Astrocyte (in vitro differentiated cells and primary cell): Measurements from ENCODE around the gene C1QTNF2. TPM values are rescaled to one million over a fixed set of nuclear protein-coding genes. Genes with fewer than 3 reads are reported as not detected.

Experiments used
- DNase-seq: peaks from one replicate; pipeline ENCODE4 v3.0.0-alpha.2; 2010; ENCODE audit warnings: low read depth
- FAIRE-seq: peaks from 2 replicates; lab custom pipeline; 2011; peaks lifted over from hg19 to GRCh38; lab: Jason Lieb, UNC
- H2AFZ ChIP-seq: 2 replicates; pipeline ENCODE4 v1.6.0; 2012; ENCODE audit warnings: low read depth, low read length, inconsistent platforms
- H3K27ac ChIP-seq: 2 replicates; pipeline ENCODE4 v1.5.1; 2011; ENCODE audit warnings: low read depth, low read length, inconsistent platforms
- H3K27me3 ChIP-seq: 2 replicates; pipeline ENCODE4 v1.6.0; 2011; ENCODE audit warnings: low read length, inconsistent platforms; ENCODE audit not compliant: insufficient read depth
- H3K36me3 ChIP-seq: 2 replicates; pipeline ENCODE4 v1.5.1; 2011; ENCODE audit warnings: low read length, inconsistent platforms; ENCODE audit not compliant: insufficient read depth
- H3K4me1 ChIP-seq: 2 replicates; pipeline ENCODE4 v1.5.1; 2011; ENCODE audit warnings: low read length, inconsistent platforms; ENCODE audit not compliant: insufficient read depth
- H3K4me2 ChIP-seq: 2 replicates; pipeline ENCODE4 v1.6.0; 2012; ENCODE audit warnings: low read length, inconsistent platforms
- H3K4me3 ChIP-seq: 2 replicates; pipeline ENCODE4 v1.5.1; 2011; ENCODE audit warnings: low read depth, mild to moderate bottlenecking, low read length, inconsistent platforms; ENCODE audit not compliant: insufficient read depth
- H3K79me2 ChIP-seq: 2 replicates; pipeline ENCODE4 v1.6.0; 2012; ENCODE audit warnings: mild to moderate bottlenecking, low read length, inconsistent platforms; ENCODE audit not compliant: insufficient read depth
- H3K9ac ChIP-seq: 2 replicates; pipeline ENCODE4 v1.6.0; 2012; ENCODE audit warnings: mild to moderate bottlenecking, low read length, inconsistent platforms
- H3K9me3 ChIP-seq: 2 replicates; pipeline ENCODE4 v1.5.1; 2012; ENCODE audit warnings: low read depth, mild to moderate bottlenecking, low read length, inconsistent platforms; ENCODE audit not compliant: insufficient read depth
- H4K20me1 ChIP-seq: 2 replicates; pipeline ENCODE4 v1.6.0; 2012; ENCODE audit warnings: low read length, inconsistent platforms; ENCODE audit not compliant: insufficient read depth
- H3K27ac Mint-ChIP-seq: one replicate; pipeline ENCODE4 v1.8.0; 2021; ENCODE audit warnings: mild to moderate bottlenecking, mixed read lengths; ENCODE audit not compliant: unreplicated experiment
- H3K27me3 Mint-ChIP-seq: one replicate; pipeline ENCODE4 v1.8.0; 2021; ENCODE audit warnings: low read depth, mixed read lengths; ENCODE audit not compliant: unreplicated experiment
- H3K36me3 Mint-ChIP-seq: one replicate; pipeline ENCODE4 v1.8.0; 2021; ENCODE audit warnings: low read depth, mixed read lengths; ENCODE audit not compliant: unreplicated experiment
- H3K4me1 Mint-ChIP-seq: one replicate; pipeline ENCODE4 v1.8.0; 2021; ENCODE audit warnings: low read depth, mixed read lengths; ENCODE audit not compliant: unreplicated experiment
- H3K4me3 Mint-ChIP-seq: one replicate; pipeline ENCODE4 v1.8.0; 2021; ENCODE audit warnings: mild to moderate bottlenecking, moderate library complexity, mixed read lengths; ENCODE audit not compliant: unreplicated experiment
- H3K9me3 Mint-ChIP-seq: one replicate; pipeline ENCODE4 v1.8.0; 2021; ENCODE audit warnings: mild to moderate bottlenecking, mixed read lengths; ENCODE audit not compliant: unreplicated experiment
- CTCF ChIP-seq: IDR thresholded peaks from 2 replicates; pipeline ENCODE4 v1.5.1; 2011; ENCODE audit warnings: low read depth, mild to moderate bottlenecking, inconsistent platforms, low read length, moderate library complexity; ENCODE audit not compliant: insufficient read depth
- EZH2 ChIP-seq: IDR thresholded peaks from 2 replicates; pipeline ENCODE4 v1.6.1; 2012; ENCODE audit warnings: mild to moderate bottlenecking, low read length, inconsistent platforms; ENCODE audit not compliant: insufficient read depth
- total RNA-seq: library from RNA; stranded (reverse); gene quantifications from 2 replicates; pipeline ENCODE4 v1.2.1, GENCODE V29; 2021

The C1QTNF2 gene
- total RNA-seq, 1 donor from 2014 or later = 0.64 TPM

DNA sequence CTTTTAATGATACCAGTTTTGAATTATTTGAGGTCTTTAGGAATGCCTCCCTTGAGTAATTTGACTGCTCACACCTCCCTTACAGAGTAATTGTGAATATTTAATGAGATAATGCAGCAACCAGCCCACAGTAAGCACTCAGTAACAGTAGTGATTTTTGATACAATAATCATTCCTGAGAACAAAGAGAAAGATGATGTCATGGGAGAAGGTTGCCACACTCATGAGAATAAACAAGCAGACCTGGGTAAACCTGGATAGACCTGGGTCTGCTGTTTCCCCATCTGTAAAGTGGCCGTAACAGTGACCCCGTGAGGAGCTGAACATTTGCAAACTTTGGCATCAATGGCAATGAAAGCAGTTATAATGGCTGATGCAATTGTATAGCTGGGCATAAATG lies 4.2 kb downstream of the C1QTNF2 start:
- DNase-seq (no peak), FAIRE-seq (no peak)
- Histone ChIP-seq H3K27ac (no peak overlapping the region), H3K36me3 (no peaks in the 10 kb centered on the region), H3K4me3 (no peak overlapping the region), H2AFZ (no peak overlapping the region), H3K79me2 (no peaks in the 10 kb centered on the region), H4K20me1 (no peaks in the 10 kb centered on the region), H3K9me3 (no peaks in the 10 kb centered on the region), H3K4me2 (no peak overlapping the region), H3K27me3 (no peaks in the 10 kb centered on the region), H3K9ac (no peak overlapping the region), H3K4me1 (peaks cover 3% of the 10 kb centered on the region)
- peaks cover 8% of the 10 kb centered on the region for H3K4me1 Mint-ChIP-seq
- no peak overlapping the region for H3K27ac Mint-ChIP-seq
- H3K9me3 Mint-ChIP-seq = peaks cover 7% of the 10 kb centered on the region
- H3K27me3 Mint-ChIP-seq = peaks cover 16% of the 10 kb centered on the region
- no peak overlapping the region for H3K4me3 Mint-ChIP-seq
- H3K36me3 Mint-ChIP-seq = no peaks in the 10 kb centered on the region
- TF ChIP-seq CTCF (no peak), EZH2 (no peak)

DNA sequence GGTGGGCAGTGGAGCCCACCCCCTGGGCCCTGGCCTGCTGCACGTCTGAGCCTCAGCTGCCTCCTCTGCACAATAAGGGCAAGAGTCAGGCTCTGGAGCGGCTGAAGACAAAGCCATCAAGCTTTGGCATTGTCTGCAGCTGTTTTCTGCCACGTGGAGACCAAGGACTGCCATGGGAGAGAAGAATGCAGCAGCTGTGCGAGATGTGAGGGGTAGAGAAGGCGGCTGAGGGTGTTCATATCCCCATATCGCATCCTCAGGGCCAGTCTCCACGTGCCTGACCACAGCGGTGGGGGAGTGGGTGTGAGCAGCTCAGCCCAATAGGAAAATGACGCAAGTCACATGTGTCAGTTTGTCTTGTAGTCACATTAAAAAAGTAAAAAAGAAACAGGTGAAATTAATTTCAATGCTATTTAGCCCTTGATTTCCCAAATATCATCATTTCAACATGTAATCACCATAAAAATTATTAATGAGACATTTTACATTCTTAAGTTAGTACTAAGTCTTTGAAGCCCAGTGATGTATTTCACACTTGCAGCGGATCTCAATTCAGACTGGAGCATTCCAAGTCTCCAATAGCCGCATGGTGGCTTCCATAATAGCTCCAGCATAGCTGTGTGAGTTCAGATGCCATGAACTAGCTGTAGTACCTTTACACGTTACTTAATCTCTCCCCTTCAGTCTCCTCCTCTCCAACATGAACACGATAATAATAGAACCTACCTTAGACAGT lies 6.6 kb downstream of the C1QTNF2 start:
- Histone ChIP-seq H3K27me3 (no peaks in the 10 kb centered on the region), H2AFZ (peak overlapping the region; percentile 49), H3K4me3 (no peak overlapping the region), H3K4me1 (no peaks in the 10 kb centered on the region), H3K9ac (no peak overlapping the region), H4K20me1 (no peaks in the 10 kb centered on the region), H3K9me3 (no peaks in the 10 kb centered on the region), H3K79me2 (no peaks in the 10 kb centered on the region), H3K4me2 (no peak overlapping the region), H3K36me3 (no peaks in the 10 kb centered on the region), H3K27ac (no peak overlapping the region)
- peaks cover 9% of the 10 kb centered on the region for H3K4me1 Mint-ChIP-seq
- no peak for DNase-seq
- H3K36me3 Mint-ChIP-seq = no peaks in the 10 kb centered on the region
- no peak overlapping the region for H3K4me3 Mint-ChIP-seq
- FAIRE-seq = no peak
- peaks cover 8% of the 10 kb centered on the region for H3K27me3 Mint-ChIP-seq
- H3K9me3 Mint-ChIP-seq = no peaks in the 10 kb centered on the region
- H3K27ac Mint-ChIP-seq = no peak overlapping the region
- no peak for TF ChIP-seq EZH2
- no peak for TF ChIP-seq CTCF

- no peaks in the 10 kb centered on the region for H4K20me1 ChIP-seq
- no peak overlapping the region for H3K4me3 Mint-ChIP-seq
- H3K4me3 ChIP-seq = no peak overlapping the region
- no peak overlapping the region for H3K27ac ChIP-seq
- H3K27me3 ChIP-seq = no peaks in the 10 kb centered on the region
- H3K4me1 Mint-ChIP-seq = peaks cover 9% of the 10 kb centered on the region
- no peaks in the 10 kb centered on the region for H3K36me3 Mint-ChIP-seq
- H3K4me1 ChIP-seq = no peaks in the 10 kb centered on the region
- FAIRE-seq = no peak
- TF ChIP-seq CTCF (no peak), EZH2 (no peak)
- no peaks in the 10 kb centered on the region for H3K79me2 ChIP-seq
- no peak overlapping the region for H3K9ac ChIP-seq
- H2AFZ ChIP-seq = no peak overlapping the region
- no peak for DNase-seq
- peaks cover 8% of the 10 kb centered on the region for H3K27me3 Mint-ChIP-seq
- H3K4me2 ChIP-seq = no peak overlapping the region
- H3K9me3 ChIP-seq = no peaks in the 10 kb centered on the region
- no peaks in the 10 kb centered on the region for H3K36me3 ChIP-seq
- H3K9me3 Mint-ChIP-seq = no peaks in the 10 kb centered on the region
- H3K27ac Mint-ChIP-seq = no peak overlapping the region
Measured at GRCh38 chr5:160363211-160363610, 7.2 kb downstream of the C1QTNF2 start.
